Measurements from ENCODE around the gene ULK4.
"Not testable (repeated sequence)": the region's sequence is repeated elsewhere in the genome, so short reads cannot be mapped to it uniquely, and the experiment has no call there.

The ULK4 gene

DNA sequence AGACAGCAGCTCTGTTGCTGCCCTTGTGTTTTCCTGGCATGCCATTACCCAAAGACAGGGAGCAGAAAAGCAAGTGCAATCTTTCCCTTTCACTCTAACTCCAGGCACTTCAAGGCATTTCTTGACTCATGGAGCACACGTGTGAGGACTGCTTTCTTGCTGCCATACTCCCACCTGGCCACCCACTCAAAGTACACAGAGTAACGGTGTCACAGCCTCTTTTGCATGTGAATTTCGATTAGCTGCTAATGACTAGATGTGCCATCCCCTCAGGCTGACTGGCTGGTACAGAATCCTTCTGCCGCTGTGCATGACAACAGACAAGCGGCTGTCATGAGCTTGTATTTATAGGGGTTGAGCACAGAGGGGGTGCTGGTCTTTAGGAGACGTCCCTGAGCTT is 382.0 kb downstream of the ULK4 start:
- no peak for DNase-seq (ENCODE audit: low read depth in 2 of 2)

DNA sequence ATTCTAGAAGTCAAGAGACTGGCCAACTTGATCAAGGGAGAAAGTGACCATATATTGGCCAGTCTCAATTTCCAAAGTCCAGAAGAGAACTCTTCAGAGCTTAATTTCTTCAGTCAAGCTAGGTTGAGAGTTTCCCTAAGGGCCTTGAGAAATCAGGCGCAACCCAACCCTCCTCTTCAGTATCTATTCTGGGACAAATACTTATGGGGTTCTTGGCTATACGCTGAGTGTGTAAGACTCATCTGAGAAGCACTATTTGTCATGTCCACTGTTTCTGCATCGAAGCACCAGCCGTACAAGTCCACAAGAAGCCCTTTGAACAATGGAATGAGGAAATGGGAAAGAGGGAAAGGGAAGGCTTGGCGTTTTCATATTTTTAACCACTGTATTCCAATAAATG is 383.1 kb downstream of the ULK4 start:
- no peak for DNase-seq (ENCODE audit: low read depth in 2 of 2)

DNA sequence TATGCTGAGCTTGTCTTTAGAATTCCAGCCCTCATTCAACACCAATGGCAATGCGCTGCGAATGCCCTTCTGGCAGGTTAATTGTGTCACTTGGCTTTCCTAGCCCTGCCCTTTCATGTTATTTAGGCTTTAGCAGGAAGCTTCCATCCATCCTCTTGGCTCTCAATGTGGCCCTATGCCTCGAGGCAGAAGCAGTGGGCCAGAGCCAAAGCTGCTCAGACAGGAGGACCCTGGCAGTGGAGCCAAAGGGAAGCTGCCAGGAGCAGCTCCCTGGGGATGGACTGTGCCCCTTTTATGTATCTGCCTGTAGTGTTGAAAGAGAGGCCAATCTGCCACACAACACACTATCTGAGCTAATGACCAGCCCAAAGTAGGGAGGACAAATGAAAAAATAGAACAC is 386.2 kb downstream of the ULK4 start:
- no peak for DNase-seq (ENCODE audit: low read depth in 2 of 2)

DNA sequence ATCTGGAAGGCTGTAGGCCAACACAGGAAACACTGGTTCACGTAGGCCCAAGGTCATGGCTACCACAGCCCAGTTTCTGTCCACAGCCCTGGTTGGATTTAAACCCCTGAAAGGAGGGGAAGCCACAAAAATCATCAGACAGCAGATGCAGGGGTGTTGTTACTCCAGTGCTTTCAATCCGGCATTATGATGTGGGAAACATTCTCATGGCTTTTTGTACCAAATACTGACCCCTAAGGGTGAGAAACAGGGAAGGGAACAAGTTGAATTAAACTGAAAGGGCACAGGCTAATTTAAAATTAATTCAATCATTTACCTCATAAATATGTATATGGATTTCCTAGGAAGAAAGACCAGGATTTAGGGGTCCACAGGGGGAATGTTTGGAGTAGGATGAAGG is 387.0 kb downstream of the ULK4 start:
- DNase-seq (ENCODE audit: low read depth in 2 of 2) = no peak

DNA sequence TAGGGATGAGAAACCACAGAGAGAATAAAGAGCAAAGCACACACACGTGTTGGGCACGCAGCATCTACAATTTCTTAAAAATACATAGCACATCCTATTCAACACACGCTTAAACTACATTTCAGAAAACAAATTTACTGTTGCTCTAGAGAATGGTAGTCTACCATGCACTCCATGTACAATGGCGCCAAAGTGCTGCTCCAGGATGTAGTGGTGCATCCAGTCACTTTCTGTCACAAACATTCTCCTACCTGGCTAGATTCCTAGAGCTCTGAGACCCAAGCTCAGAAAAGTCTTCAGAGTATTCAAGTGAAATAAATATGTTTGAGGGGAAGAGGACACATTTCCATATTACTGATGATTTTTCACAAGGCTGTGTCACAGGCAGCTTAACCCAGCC is 388.3 kb downstream of the ULK4 start:
- DNase-seq (ENCODE audit: low read depth in 2 of 2) = no peak

DNA sequence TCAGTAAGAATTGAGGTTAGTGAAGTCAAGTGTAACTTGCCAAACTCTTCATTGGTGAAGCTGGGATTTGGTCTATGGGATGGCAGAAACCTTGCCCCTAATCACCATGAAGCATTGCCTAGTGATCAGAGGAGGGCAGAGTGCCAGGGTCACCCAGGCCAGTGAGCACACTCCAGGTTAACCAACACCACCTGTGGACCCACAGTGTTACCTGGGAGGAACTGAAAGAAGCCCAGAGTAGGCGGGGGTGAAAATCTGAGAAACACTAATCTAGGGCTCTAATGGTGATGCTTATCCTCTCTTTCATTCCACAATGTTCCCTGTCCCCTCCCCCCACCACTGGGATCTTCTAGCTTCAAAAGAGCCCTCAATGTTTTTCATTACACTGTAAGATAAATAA is 389.8 kb downstream of the ULK4 start:
- DNase-seq (ENCODE audit: low read depth in 2 of 2) = no peak

DNA sequence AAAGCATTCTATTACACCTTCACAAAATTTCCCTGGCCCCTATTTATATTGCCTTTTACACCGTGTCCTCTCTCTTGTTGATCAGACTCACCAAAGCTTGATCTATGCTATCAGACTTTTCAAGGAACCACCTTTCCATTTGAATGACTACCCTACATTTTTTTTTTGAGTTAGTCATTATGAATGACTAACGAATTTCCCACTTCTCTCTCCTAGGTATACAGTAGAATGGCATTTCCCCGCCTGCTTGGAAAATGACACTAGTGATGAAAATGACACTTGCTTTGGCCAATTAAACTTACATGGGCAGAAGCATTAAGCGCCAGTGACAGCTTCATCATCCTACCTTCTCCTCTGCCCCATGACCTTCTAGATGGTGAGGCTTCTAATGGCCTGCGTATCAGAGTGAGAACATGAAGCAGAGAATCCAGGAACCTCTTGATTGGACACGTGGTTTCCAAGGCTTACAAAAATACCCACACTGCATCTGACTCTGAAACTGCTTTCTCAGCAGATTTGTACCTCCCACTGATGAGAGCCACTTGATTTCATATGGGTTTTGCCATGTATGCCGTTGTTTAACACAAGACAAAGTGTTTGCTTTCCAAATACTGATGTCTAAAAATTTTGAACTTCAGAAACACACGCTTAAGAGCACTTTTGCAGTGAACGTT is 392.1 kb downstream of the ULK4 start:
- DNase-seq (ENCODE audit: low read depth in 2 of 2) = no peak

DNA sequence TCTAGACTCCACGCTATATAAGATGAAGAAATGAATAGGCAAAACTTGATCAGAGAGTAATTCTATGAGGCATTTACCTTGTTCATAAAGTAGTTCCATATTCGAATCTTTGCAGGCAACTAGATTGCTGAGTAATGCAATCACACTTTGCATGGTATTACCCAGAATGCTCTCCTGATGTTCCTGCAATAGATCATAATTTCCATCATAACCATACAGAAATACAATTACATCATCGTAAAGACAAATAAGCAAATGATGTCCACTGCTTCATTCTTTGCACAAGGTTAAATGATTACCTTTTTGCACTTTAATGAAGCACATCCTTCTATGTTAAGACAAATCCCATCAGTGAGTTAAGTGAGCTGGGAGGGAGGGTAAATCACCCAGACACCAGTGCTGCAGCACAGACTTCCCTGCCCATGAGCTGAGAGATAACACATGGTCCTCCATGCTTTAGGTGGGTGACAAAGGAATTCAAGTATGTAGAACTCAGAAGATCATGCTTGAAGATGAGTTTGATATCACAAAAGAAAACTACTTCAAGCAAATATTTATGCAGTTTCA is 395.9 kb downstream of the ULK4 start:
- no peak for DNase-seq (ENCODE audit: low read depth in 2 of 2)

DNA sequence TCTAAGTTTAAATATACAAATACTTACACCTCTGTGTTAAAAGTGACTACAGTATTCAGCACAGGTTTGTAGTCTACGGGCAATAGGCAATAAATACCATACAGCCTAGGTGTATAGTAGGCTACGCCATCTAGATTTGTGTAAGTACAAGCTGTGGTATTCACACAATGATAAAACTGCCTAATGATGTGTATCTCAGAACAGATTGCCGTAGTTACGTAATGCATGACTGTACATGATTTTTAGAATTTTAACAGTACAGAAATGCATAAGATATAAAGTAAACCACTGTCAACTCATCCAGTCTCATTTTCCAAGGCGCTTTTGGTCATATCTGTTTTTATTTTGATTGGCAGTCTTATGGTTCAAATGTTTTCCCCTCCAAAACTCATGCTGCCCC is 396.9 kb downstream of the ULK4 start:
- DNase-seq (ENCODE audit: low read depth in 2 of 2) = no peak

DNA sequence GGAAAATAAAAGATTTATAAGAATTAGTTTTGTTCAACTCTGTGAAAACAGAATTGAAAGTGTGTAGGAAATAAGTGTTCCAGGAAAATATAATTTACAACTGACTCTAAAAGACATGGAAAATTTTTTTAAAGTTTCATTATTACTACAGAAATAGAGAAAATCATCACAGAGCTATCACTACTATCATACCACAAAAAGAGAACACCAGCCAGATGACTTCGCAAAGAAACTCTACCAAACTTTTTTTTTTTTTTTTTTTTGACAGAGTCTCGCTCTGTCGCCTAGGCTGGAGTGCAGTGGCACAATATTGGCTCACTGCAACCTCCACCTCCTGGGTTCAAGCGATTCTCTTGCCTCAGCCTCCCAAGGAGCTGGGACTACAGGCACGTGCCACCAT is 405.7 kb downstream of the ULK4 start:
- not testable (repeated sequence) for DNase-seq (ENCODE audit: low read depth in 2 of 2)

DNA sequence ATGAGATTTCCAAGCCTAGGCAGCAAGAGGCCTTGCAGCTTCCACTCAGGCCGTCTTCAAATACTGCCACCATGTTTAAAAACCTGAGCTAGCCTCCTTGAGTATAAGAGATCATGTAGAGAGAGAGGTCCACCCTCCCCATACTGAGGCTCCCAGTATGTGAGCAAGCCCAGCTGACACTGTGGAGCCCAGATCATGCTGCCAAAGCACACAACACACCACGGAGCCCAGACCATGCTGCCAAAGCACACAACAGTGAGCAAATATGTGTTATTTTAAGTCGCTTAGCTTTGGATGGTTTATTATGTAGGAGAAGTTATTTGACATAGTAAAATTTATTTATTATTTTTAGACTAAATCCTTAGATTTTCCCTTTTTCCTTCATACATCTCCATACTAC is 428.9 kb downstream of the ULK4 start:
- DNase-seq (ENCODE audit: low read depth in 2 of 2) = no peak

DNA sequence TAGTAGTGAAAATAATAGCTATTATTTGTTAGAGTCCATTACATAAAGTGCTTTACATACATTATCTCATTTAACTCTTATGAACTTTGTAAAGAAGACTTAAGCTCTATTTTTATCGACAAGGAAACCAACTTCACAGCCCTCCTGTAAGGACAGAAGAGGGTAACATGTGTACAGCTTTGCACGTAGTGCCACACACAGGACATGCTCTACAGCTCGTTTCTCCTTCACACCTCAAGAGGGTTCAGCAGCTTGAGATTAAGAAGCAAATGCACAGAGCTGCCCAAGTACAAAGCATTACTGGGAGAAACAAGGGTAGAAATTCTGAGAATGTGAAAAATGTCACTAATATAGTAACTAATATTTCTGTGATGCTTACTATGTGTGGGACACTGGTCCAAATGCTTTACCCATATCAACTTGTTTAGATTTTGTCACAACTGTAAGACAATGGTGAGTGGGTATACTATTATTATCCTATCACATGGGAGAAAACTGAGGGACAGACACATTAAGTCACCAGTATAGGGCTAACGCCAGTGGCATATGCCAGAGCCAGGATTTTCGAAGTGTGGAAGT is 434.8 kb downstream of the ULK4 start:
- no peak for DNase-seq (ENCODE audit: low read depth in 2 of 2)

DNA sequence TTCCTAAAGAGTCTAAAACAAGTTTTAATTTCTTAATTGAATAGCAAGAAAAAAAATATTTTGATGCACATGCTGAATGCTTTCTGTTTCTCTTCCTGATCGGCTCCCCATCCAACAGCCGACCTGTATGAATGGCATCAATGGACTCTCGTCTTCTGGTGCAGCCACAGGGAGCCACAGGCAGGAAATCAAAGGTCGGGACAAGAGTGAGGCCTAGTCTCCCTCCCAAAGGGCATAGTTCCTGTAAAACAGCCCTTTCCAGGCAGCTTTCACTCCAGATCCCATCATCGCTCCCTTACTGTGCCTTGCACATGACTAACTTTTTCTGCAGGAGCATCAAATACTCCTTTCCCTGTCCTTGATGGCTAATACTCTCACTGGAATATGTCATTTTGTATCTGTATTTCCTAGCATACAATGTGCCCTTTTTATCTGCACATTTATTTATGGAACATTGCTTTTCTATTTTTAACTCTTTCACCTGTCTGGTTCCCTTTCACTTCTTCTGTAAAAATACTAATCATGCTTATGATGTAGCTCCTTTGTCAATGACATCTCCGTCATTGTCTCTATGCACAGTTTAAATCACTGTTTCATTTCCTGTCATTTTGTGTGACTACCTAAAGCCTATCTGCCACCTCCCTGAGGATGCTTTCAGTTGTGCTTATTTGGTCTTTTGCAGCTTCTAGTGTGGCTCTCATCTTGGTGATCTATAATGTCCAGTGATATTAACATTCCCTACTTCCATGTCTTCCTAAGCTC is 436.4 kb downstream of the ULK4 start:
- no peak for DNase-seq (ENCODE audit: low read depth in 2 of 2)

DNA sequence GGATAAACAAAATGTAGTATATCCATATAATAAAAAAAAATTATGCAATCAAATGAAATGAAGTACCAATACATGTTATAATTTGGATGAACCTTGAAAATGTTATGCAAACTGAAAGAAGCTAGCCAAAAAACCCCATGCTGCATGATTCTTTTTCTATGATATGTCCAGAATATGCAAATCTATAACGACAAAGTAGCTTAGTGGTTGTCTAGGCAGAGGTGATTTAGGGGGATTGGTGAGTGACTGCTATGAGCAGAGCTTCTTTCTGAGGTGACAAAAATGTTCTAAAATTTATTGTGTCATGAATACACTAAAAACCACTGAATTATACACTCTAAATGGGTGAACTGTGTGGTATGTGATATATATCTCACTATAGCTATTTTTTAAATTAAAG is 438.0 kb downstream of the ULK4 start:
- DNase-seq (ENCODE audit: low read depth in 2 of 2) = no peak

DNA sequence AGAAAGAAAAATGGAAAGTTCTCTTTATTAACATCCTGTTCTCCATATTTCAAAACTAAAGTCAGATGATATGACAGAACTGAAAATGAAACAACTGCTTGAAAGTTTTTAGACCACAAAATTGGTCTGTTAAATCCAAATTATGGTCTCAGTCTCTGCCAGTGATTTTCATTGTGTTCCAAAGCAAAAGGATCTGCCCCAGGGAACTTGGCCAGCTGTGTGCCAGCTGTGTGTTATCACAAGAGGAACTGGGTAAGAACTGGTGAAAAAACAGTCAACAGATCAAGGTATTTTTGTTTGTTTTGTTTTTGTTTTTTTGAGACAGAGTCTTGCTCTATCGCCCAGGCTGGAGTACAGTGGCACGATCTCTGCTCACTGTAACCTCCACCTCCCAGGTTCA is 439.3 kb downstream of the ULK4 start:
- no peak for DNase-seq (ENCODE audit: low read depth in 2 of 2)

DNA sequence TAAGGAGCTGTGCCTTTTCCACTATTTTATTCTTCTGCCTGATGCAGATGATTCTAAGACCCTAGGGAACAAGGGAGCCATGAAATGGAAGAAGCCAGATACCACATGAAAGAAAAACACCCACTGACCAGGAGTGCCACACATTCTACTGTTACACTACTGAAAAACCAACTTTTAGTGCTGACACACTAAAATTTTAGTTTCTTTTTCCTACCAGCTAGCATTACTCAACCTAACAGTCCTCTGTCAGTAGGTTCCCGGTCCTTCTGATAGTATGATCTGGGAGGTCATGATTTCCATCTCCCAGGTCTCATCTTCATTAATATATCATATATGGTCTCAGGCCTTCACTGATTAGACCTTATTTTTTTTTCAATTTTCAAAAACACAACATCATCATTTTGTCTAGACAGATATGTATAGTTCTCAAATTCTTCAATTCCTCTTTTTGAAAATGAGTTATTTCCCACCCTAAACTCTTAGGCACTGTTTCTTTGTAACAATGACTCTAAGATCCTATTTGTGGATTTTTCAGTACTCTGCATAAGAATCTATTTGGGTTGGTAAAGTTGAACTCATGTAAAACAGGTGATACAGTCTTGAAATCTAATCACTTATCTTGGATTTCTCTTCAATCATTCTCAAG is 440.8 kb downstream of the ULK4 start:
- no peak for DNase-seq (ENCODE audit: low read depth in 2 of 2)

DNA sequence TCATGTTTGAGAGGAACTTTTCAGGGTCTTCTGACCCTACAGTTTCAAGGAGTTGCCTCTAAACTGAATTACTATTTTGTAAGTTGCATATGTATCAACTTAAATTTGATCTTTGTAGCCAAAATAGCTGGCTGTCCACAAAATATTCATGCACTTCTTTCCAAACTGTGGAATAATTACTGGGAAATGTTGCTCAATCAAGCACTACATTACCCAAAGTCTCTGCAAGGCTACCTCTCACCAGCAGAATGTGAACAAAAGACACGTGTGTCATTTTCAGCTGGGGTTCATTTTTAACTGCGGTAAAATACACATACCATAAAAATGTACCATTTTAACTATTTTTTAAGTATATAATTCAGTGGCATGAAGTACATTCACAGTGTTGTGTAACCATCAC is 442.2 kb downstream of the ULK4 start:
- no peak for DNase-seq (ENCODE audit: low read depth in 2 of 2)

DNA sequence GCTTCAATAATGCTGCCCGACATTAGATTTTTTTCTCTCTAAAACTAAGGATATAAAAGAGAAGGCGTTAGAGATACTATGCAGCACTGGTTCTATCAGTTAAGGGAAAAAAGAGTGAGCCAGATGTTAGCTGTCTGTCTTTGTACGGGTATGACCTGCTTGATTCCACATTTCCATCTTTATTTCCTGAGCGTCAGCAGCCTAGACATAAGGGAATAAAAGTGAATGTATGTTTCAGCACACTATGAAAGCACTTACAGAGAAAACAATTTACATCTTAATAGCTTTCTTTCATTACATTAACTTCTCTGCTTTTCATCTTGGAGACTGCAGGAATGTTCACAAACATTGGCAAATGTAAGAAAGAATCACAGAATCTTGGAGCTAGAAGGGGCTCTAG is 443.3 kb downstream of the ULK4 start:
- DNase-seq (ENCODE audit: low read depth in 2 of 2) = no peak

DNA sequence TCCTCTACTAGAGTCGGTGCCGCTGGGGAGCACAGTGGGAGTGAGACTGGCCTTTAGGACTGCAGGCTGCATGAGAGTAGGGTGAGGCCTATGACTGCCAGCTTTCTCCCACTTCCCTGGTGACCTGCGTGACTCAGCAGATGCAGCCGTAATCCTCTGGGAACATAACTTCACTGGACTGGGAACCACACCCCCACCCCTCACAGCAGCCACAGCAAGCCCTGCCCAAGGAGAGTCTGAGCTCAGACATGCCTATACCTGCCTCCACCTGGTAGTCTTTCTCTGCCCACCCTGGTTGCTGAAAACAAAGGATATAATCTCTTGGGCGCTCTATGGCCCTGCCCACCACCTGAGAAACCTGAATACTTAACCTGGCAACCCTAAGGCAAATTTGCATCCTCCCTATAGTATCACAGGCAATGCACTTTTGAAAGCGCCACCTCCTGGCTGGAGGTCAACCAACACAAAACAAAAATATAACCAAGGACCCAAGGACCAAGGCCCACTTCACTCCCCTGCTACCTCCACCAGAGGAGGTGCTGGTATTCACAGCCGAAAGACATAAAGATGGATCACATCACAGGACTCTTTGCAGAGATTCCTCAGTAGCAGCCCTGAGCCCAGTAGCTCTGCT is 453.7 kb downstream of the ULK4 start:
- no peak for DNase-seq (ENCODE audit: low read depth in 2 of 2)

DNA sequence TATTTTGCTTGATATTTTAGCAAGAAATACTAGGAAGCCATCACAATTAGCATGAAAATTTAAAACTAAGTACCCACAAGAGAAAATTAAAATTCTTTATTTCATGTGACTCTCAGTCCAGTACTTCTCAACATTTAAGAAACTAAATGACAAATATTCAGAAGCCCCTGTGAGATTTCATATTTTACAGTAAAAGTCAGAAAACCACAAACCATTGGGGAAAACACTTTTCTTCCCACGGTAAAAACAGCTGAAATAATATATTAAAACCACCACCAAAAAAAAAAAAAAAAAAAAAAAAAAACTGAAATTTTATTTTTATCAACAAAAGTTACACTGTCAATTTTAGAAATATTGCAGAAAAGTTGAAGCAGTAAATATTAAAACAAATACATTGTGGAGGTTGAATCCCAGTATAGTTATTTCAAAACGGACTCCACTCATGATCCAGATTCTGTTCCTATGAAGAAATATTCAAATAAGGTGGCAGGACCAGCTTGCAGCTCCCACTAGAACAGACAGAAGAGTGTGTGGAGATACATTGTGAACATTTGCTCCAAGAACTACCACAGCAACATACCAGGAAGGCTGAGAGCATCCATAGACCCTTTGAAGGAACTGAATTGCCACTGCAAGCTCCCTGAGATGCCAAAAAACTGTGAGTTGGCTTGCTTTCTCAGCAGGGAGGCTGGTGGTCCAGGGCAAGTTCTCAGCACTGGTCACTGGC is 454.4 kb downstream of the ULK4 start:
- no peak for DNase-seq (ENCODE audit: low read depth in 2 of 2)

DNA sequence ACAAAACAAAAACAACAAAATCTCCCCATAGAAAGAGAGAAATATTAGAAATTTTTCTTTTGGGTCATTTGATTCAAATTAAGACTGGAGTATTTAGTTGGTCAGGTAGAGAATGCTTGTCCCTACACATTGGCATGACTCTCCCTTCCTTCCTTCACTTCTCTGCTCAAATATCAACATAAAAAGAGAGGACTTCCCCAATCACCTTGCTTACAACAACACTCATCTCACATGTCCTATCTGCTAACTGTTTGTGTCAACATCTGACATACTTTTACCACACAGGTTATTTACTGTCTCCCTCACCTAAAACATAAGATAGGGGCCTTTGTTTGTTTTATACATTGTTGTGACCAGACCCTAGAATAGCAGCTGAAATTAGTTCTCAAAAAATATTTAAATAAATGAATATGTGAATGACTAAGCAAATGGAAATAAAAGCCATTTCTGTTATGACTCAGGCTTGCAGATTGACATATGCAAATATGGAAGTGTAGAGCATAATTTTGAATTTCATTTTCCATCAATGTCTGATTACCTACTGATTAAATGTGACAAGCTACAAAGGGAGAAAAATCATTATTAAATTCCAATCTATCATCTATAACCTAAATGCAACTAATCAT is 457.8 kb downstream of the ULK4 start:
- no peak for DNase-seq (ENCODE audit: low read depth in 2 of 2)
